Measurements from ENCODE around the gene SRPK1. TPM values are rescaled to one million over a fixed set of nuclear protein-coding genes. Genes with fewer than 3 reads are reported as not detected.

SRPK1 gene
- total RNA-seq, 4 donors from 2014 or later: 25.4 to 36.5 (median 30.4) TPM

- no peak for TF ChIP-seq POLR2AphosphoS5 (IDR thresholded peaks at IDR 0.05)
- Histone ChIP-seq H3K27ac (replicated peaks in 1 of 4) (no peak overlapping the region), H3K9me3 (no peaks in the 10 kb centered on the region), H3K4me1 (no peaks in the 10 kb centered on the region), H3K4me3 (no peak overlapping the region), H3K36me3 (no peaks in the 10 kb centered on the region), H3K27me3 (peaks cover 0 to 55% (median 0%) of the 10 kb centered on the region in 4 donors)
- DNase-seq (ENCODE audit: extremely low spot score): no peak
- intact Hi-C loops (cut with DNase I): no loop called here
- 93% methylated on average over 11 of the region's 11 CpGs for WGBS
Measured at GRCh38 chr6:35795453-35796071, 125.3 kb downstream of the SRPK1 start.

GRCh38 chr6:35794536-35795452 lies 126.1 kb downstream of the SRPK1 start:
- no peak overlapping the region for H3K4me3 ChIP-seq
- H3K27ac ChIP-seq (replicated peaks in 1 of 4): no peak overlapping the region
- no peaks in the 10 kb centered on the region for H3K36me3 ChIP-seq
- no peak for TF ChIP-seq CTCF (IDR thresholded peaks at IDR 0.05)
- TF ChIP-seq EP300 (IDR thresholded peaks at IDR 0.05): no peak
- TF ChIP-seq POLR2AphosphoS5 (IDR thresholded peaks at IDR 0.05): no peak
- no peak for TF ChIP-seq POLR2A (IDR thresholded peaks at IDR 0.05; ENCODE audit: low read depth)
- peaks cover 0 to 60% (median 0%) of the 10 kb centered on the region in 4 donors for H3K27me3 ChIP-seq
- intact Hi-C loops (cut with DNase I): no loop called here
- H3K4me1 ChIP-seq: no peaks in the 10 kb centered on the region
- DNase-seq (ENCODE audit: extremely low spot score): no peak
- 93% methylated on average over 17 of the region's 17 CpGs for WGBS
- no peaks in the 10 kb centered on the region for H3K9me3 ChIP-seq

- H3K4me3 ChIP-seq: no peak overlapping the region
- no peak overlapping the region for H3K27ac ChIP-seq (replicated peaks in 1 of 4)
- peaks cover 0 to 5% (median 2%) of the 10 kb centered on the region in 4 donors for H3K4me1 ChIP-seq
- no peak for TF ChIP-seq CTCF (IDR thresholded peaks at IDR 0.05)
- TF ChIP-seq POLR2A (IDR thresholded peaks at IDR 0.05; ENCODE audit: low read depth): no peak
- TF ChIP-seq EP300 (IDR thresholded peaks at IDR 0.05): no peak
- TF ChIP-seq POLR2AphosphoS5 (IDR thresholded peaks at IDR 0.05): no peak
- intact Hi-C loops (cut with DNase I): no loop called here
- WGBS: 78% methylated on average over 5 of the region's 5 CpGs
- DNase-seq (ENCODE audit: extremely low spot score): no peak
- H3K36me3 ChIP-seq: no peaks in the 10 kb centered on the region
- H3K27me3 ChIP-seq: peaks cover 0 to 73% (median 20%) of the 10 kb centered on the region in 4 donors
- no peaks in the 10 kb centered on the region for H3K9me3 ChIP-seq
Measured at GRCh38 chr6:35790683-35791082, 130.2 kb downstream of the SRPK1 start.

- H3K27me3 ChIP-seq: peaks cover 0 to 86% (median 20%) of the 10 kb centered on the region in 4 donors
- intact Hi-C loops (cut with DNase I): no loop called here
- WGBS: 69% methylated on average over 4 of the region's 4 CpGs
Measured at GRCh38 chr6:35788423-35788982, 132.4 kb downstream of the SRPK1 start.

More at GRCh38 chr6:35788423-35788982, 132.4 kb downstream of the SRPK1 start:
- no peak for DNase-seq (ENCODE audit: extremely low spot score)
- no peaks in the 10 kb centered on the region for H3K36me3 ChIP-seq
- H3K9me3 ChIP-seq: no peaks in the 10 kb centered on the region
- H3K4me1 ChIP-seq: peaks cover 0 to 5% (median 2%) of the 10 kb centered on the region in 4 donors
- no peak for TF ChIP-seq CTCF (IDR thresholded peaks at IDR 0.05)
- TF ChIP-seq POLR2AphosphoS5 (IDR thresholded peaks at IDR 0.05): no peak
- no peak for TF ChIP-seq POLR2A (IDR thresholded peaks at IDR 0.05; ENCODE audit: low read depth)
- TF ChIP-seq EP300 (IDR thresholded peaks at IDR 0.05): no peak
- H3K4me3 ChIP-seq: no peak overlapping the region
- no peak overlapping the region for H3K27ac ChIP-seq (replicated peaks in 1 of 4)

Measured in esophagus muscularis mucosa (tissue), 4 donors.